MM.1S (cell line): ENCODE results near the gene EXO5.

Source experiments
- CTCF ChIP-seq: fragments of 300-600 bp; sonication (generic); IDR thresholded peaks from 2 replicates; pipeline ENCODE4 v1.5.1; 2016; ENCODE audit warnings: antibody characterized with exemption, low read length, mixed read lengths
- EZH2 ChIP-seq: fragments of 300-600 bp; sonication (generic); optimal IDR thresholded peaks from 2 replicates; pipeline ENCODE3; 2017; ENCODE audit warnings: low read depth, mild to moderate bottlenecking, antibody characterized with exemption, low read length, mixed read lengths

GRCh38 chr1:40530735-40531380 lies 22.3 kb downstream of the EXO5 start:
- TF ChIP-seq CTCF: no peak
- TF ChIP-seq EZH2: no peak
